ENCODE results near the gene NUDT14.
A peak's percentile ranks its signal among the peaks of the same experiment; 100 is the strongest.

NUDT14 gene

GRCh38 chr14:105211758-105212089 lies 30.6 kb upstream of the NUDT14 start:
- no peak for DNase-seq

DNA sequence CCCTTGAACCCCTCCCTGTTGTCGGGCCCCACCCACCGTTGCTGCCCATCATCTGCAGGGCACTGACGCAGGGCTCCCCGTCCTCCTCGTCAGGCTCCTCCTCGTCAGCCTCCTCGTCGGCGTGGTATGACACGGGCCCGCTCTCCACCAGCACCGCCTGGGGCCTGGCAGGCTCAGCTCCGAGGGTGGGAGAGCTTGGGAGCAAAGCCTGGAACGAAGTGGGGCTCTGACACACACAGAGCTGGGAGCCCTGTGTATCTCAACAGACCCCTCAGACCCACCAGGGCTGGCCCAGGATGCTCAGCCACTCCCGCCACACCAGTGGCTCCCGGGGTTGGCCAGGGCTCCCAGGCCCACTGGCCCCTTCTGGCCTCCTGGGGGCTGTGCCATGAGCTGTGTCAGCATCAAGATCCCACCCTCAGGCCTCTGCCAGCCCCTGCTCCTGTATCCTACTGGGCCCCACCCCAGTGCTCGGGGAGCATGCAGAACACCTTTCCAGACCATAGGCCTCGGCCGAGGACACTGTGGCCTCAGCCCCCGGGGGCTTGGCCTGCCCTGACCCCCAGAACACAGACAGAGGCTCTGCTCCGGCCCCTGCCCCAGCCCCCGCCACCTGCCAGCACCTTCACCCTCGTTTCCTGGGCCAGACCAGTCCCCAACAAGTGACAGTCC lies 30.1 kb upstream of the NUDT14 start:
- DNase-seq: no peak

GRCh38 chr14:105210266-105211025 lies 29.3 kb upstream of the NUDT14 start:
- no peak for DNase-seq

- no peak for DNase-seq
Measured at GRCh38 chr14:105209646-105210045, 28.5 kb upstream of the NUDT14 start.

- no peak for DNase-seq
Measured at GRCh38 chr14:105209091-105209490, 28.0 kb upstream of the NUDT14 start.

GRCh38 chr14:105208738-105209075 lies 27.6 kb upstream of the NUDT14 start:
- DNase-seq: no peak

GRCh38 chr14:105207996-105208737 lies 27.1 kb upstream of the NUDT14 start:
- DNase-seq: no peak

GRCh38 chr14:105207460-105207901 lies 26.4 kb upstream of the NUDT14 start:
- no peak for DNase-seq

- DNase-seq: no peak
Measured at GRCh38 chr14:105206873-105207272, 25.8 kb upstream of the NUDT14 start.

- no peak for DNase-seq
Measured at GRCh38 chr14:105205673-105206208, 24.6 kb upstream of the NUDT14 start.

- no peak for DNase-seq
Measured at GRCh38 chr14:105204931-105205672, 24.0 kb upstream of the NUDT14 start.

DNA sequence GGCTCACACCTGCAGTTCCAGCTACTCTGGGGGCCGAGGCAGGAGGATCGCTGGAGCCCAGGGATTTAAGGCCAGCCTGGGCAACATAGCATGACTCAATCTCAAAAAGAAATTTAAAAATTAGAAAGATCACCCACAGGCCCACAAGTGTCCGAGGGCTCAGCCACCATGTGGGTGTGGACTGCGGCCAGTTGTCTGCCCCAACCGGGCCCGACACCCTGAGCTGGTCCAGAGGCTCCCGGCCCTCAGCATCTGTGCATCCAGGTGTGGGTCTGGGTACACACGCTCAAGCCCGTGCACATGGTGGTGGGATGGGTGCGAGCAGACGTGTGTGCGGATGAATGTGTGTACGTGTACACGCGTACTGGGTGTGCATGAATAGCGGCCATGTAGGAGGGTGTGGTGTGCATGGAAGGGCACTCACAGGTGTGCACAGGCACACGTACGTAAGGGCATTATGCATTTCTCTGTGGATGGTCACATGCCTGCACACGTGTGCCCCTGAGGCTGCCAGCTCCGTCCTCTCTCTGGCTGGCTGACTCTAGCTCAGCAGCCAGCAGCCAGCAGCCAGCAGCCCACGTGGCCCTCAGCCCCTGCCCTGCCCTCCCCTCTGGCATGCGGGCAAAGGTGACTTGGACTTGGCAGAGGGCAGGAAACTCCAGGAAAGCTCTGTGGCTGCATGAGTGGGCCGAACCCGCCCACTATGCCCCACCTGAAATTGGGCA lies 23.3 kb upstream of the NUDT14 start:
- no peak for DNase-seq

- DNase-seq: no peak
Measured at GRCh38 chr14:105203701-105204100, 22.6 kb upstream of the NUDT14 start.

- peak; percentile 87 for DNase-seq
Measured at GRCh38 chr14:105203057-105203531, 22.0 kb upstream of the NUDT14 start.

DNA sequence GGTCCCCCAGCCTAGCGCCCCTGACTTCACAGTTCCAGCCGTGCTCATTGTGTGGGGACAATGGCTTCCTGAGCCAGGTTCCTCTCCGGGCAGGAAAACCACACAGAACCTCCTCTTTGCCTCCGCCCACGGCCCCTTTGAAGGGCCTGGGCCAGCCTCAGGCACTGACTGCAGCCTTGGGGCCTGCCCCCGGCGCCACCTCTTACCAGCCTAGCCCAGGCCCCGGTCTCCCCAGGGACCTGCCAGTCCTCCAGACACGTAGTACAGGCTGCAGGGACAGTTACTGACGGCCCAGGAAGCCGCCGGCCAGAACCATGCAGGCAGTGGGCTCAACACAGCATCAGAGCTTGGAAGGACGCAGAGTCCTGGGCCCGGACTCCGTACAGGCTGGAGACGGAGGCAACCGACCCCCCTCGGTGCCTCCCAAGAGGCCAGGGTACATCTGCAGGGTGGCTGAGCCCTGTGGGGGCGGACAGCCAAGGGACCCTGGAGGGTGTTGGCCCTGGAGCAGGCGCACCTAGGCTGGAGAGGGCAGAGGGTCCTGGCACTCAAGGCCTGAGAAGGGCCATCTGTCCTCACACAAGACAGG lies 20.9 kb upstream of the NUDT14 start:
- DNase-seq: peak; percentile 73

DNA sequence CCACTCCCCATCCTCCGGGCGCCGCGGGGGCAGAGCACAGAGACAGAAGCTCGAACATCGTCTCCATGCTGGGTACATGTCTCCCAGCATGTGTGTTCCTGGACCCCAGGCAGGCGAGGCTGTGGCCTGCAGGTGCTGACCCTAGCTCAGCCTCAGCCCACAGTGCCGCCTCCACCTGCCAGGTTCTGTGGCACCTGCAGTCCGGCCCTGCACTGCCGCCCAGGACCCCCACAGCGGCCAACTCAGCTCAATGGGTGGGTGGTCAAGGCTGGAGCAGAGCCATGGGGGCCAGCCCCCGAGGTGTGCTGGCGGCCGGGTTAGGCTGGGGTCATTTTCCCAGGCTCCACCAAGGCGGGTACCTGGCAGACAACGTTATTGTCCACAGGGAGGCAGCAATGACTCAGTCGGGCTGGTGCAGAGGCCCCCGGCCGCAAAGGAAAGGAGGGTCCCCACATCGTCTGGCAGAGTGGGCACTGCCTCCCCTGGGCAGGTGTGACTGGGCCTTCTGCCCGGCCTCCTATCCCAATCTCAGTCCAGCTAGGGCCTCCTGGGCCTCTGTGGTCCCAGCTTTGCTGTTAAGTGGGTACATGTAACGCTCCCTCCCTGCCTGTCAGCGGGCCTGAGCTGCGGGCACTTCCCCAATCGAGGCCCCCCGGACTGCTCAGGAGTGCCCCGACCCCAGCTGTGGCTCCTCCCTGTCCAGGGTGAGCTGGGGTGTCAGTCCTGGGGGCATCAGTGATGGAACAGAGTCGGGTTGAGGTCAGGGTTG lies 20.2 kb upstream of the NUDT14 start:
- no peak for DNase-seq

GRCh38 chr14:105200641-105201040 lies 19.5 kb upstream of the NUDT14 start:
- no peak for DNase-seq

- no peak for DNase-seq
Measured at GRCh38 chr14:105200074-105200473, 19.0 kb upstream of the NUDT14 start.

DNA sequence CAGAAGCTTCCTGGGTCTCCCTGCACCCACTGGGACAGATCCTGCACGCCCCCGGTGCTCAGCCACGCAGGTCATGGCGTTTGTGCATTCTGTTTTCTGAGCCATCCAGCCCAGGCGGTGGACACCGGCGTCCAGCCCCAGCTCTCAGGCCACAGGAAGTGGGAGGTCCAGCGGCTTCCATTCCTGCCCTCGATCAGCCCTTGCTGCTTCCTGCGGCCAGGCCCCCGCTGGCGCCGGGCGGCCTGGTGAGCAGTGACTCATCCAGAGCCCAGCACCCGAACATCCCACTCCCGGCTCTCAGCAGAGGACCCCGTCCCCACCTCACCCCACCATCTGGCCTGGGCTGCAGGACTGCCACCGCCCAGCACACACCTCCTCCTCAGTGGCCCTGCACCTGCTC lies 18.0 kb upstream of the NUDT14 start:
- DNase-seq: no peak

DNA sequence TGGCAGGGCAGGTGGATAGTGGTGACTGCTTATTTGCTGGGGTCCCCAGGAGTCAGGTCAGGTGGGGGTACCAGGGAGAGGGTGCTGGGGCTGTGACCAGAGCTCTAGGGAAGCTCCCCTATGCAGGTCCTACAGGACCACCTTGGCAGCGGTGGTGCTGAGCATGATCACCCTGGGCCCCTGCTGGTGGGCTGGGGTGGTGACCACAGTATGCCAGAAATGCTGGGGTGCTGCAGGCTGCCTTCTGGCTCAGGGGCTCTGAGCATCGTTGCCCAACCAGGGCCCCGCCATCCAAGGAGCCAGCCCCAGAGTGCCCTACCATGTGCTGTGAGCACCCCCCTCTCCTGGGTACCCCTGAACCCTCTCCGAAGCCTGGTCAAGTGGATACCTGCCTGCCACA lies 17.5 kb upstream of the NUDT14 start:
- DNase-seq: no peak

DNA sequence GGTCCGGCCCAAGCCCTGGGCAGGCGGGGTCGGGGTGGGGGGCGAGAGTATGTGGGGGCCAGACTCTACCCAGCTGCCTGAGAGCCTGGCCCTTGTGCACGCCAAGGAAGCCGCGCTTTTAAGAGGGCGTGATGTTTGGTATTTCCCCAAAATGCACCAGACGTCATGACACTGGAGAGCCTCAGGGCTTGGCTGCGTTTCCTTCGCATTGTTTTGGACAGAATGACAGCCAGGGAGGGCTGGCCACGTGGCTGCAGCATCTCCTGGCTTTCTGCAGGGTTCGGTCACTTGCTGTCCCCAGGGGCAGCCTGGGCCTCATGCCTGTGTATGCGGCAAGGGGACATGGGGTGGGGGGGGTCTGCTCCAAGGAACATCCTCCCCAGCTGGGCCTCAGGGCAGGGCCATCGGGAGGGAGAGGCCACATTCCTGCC lies 16.1 kb upstream of the NUDT14 start:
- DNase-seq: no peak
